Skeletal muscle tissue (tissue), 4 donors: ENCODE measurements around the gene CCL23. TPM values are rescaled to one million over a fixed set of nuclear protein-coding genes. Genes with fewer than 3 reads are reported as not detected.

Experiments used
- H3K27ac ChIP-seq: one replicate; pipeline ENCODE4 v1.7.0; 2013; ENCODE audit warnings: mild to moderate bottlenecking, low read depth, low read length, inconsistent platforms
- H3K27me3 ChIP-seq, 3 donors: one replicate each; pipeline ENCODE4 v1.7.0; 2013; ENCODE audit warnings: low read length in 3 of 3; ENCODE audit not compliant: control insufficient read depth in 3 of 3, insufficient read depth in 3 of 3
- H3K36me3 ChIP-seq, 3 donors: one replicate each; pipeline ENCODE4 v1.7.0; 2013; ENCODE audit warnings: low read length in 3 of 3; ENCODE audit not compliant: control insufficient read depth in 3 of 3, insufficient read depth in 3 of 3
- H3K4me1 ChIP-seq, 3 donors: one replicate each; pipeline ENCODE4 v1.7.0; 2013; ENCODE audit warnings: low read length in 3 of 3, mild to moderate bottlenecking in 3 of 3; ENCODE audit not compliant: control insufficient read depth in 3 of 3, insufficient read depth in 3 of 3
- H3K4me3 ChIP-seq, 3 donors: one replicate each; pipeline ENCODE4 v1.7.0; 2013; ENCODE audit warnings: low read length in 3 of 3
- H3K9ac ChIP-seq, 3 donors: one replicate each; pipeline ENCODE4 v1.7.0; 2013; ENCODE audit warnings: low read length in 3 of 3, mild to moderate bottlenecking in 3 of 3, moderate library complexity in 2 of 3, low read depth in 1 of 3
- H3K9me3 ChIP-seq, 3 donors: one replicate each; pipeline ENCODE4 v1.7.0; 2013; ENCODE audit warnings: low read length in 3 of 3; ENCODE audit not compliant: control insufficient read depth in 3 of 3
- total RNA-seq: library from RNA; depleted of rRNA; stranded (reverse); fragments of >200 nt; gene quantifications from one replicate; pipeline ENCODE4 v1.2.3, GENCODE V29; 2014
- donor health status: Osteomylitis.

The CCL23 gene
- total RNA-seq, 1 donor from 2014 or later = not detected

DNA sequence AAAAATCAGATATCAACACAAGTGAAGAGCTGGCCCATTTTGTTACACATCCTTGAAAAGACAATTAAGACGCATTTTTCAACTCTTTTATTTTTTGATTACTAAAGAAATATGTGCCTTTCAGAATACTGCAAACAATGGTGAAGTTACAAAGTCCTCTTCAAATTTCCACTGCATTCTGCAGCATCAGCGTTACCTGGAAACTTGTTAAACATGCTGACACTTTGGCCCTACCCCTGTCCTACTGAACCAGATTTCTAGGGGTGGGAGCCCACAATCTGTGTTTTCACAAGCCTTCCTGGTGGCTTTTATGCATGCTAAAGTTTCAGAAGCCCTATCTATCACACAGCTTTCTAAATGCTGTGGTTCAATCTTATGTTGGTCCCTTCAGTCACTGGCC is 26.7 kb downstream of the CCL23 start:
- Histone ChIP-seq H3K4me3 (no peak overlapping the region), H3K9ac (no peak overlapping the region), H3K4me1 (peaks cover 3 to 8% (median 3%) of the 10 kb centered on the region in 3 donors), H3K27me3 (no peaks in the 10 kb centered on the region), H3K9me3 (no peaks in the 10 kb centered on the region), H3K27ac (no peak overlapping the region), H3K36me3 (no peaks in the 10 kb centered on the region)

- Histone ChIP-seq H3K9me3 (no peaks in the 10 kb centered on the region), H3K9ac (no peak overlapping the region), H3K27ac (no peak overlapping the region), H3K4me3 (no peak overlapping the region), H3K36me3 (no peaks in the 10 kb centered on the region), H3K4me1 (peaks cover 3 to 8% (median 6%) of the 10 kb centered on the region in 3 donors), H3K27me3 (peaks cover 0 to 6% (median 0%) of the 10 kb centered on the region in 3 donors)
Measured at GRCh38 chr17:35988164-35988563, 29.6 kb downstream of the CCL23 start.

DNA sequence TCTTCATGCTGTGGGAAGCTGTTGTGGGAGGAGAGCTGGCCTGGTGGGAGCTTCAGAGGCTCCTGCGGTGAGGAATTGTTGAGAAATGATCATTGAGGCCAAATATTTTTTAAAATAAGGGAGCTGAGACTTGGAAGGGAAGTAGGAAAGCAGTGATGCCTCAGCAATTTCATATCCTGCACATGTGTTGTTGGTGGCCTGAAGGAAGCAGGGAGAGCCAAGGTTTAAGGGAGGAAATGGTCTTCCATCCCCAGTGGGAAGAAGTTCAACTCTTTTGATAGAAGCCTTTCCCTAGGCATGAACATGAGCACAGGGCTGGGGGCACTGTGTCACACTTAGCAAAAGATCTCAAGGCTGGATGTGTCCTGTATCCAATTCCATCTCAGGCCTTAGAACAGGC is 31.1 kb downstream of the CCL23 start, which contains the start of gene CCL14:
TSS of gene CCL14 (minus strand) at position 87 of the 400 bp plus-strand sequence. CDS start at position 7, 80 bp downstream.
- Histone ChIP-seq H3K4me3 (peak within 1 kb of the TSS in 2 of 3 donors; percentile 26 to 65), H3K9me3 (no peaks in the 10 kb centered on the region), H3K36me3 (no peaks in the 10 kb centered on the region), H3K27ac (peak within 1 kb of the TSS; percentile 30), H3K4me1 (peaks cover 3 to 8% (median 6%) of the 10 kb centered on the region in 3 donors), H3K9ac (no peak within 1 kb of the TSS), H3K27me3 (peaks cover 0 to 6% (median 0%) of the 10 kb centered on the region in 3 donors)

DNA sequence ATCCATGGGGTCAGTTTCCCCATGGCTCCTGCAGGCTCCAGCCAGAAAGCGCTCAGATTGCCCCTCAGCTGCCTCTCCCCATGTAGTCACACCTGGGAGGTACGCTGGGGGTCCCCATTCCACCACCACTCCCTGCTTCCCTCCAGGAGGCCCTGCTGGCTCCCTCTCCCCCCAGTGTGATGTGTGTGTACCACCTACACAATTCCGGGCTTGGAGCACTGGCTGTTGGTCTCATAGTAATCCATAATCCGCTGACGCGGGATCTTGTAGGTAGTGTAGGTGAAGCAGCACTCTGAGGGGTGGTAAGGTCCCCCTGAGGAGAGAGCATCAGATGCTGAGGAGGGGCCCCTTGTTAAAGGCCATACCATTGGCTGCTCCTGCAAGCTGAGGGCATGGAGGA is 33.6 kb downstream of the CCL23 start:
- peaks cover 0 to 6% (median 0%) of the 10 kb centered on the region in 3 donors for H3K27me3 ChIP-seq
- no peak overlapping the region for H3K27ac ChIP-seq
- peaks cover 3 to 8% (median 6%) of the 10 kb centered on the region in 3 donors for H3K4me1 ChIP-seq
- H3K4me3 ChIP-seq = peak overlapping the region in 1 of 3 donors; percentile 38
- H3K9ac ChIP-seq = no peak overlapping the region
- no peaks in the 10 kb centered on the region for H3K9me3 ChIP-seq
- no peaks in the 10 kb centered on the region for H3K36me3 ChIP-seq

GRCh38 chr17:35982409-35983191 is 35.2 kb downstream of the CCL23 start:
- H3K9ac ChIP-seq = no peak overlapping the region
- H3K9me3 ChIP-seq = no peaks in the 10 kb centered on the region
- H3K4me1 ChIP-seq = peaks cover 3 to 6% (median 4%) of the 10 kb centered on the region in 3 donors
- H3K27ac ChIP-seq = no peak overlapping the region
- H3K4me3 ChIP-seq = no peak overlapping the region
- peaks cover 0 to 6% (median 5%) of the 10 kb centered on the region in 3 donors for H3K27me3 ChIP-seq
- H3K36me3 ChIP-seq = no peaks in the 10 kb centered on the region

DNA sequence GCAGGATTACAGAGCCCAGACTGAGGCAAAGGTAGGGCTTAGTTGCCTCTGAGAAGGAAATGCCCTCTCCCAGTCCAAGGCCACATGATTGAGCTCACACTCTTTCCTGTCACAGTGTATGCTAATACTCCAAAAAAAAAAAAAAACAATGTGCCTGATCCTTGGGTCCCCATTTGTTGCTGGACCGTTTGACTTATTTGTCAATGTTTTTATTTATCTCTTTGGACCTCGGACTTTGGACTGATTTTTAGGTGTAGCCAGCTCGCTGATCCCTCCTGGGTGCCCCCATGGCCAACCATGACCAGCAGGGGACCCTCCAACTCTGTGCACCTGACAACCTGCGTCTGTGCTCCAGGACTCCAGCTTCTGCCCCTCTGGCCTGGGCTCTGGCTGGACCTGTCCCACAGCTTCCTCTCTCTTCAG is 35.9 kb downstream of the CCL23 start:
- no peaks in the 10 kb centered on the region for H3K36me3 ChIP-seq
- H3K4me1 ChIP-seq = peaks cover 0 to 3% (median 3%) of the 10 kb centered on the region in 3 donors
- no peak overlapping the region for H3K4me3 ChIP-seq
- H3K9ac ChIP-seq = no peak overlapping the region
- H3K27me3 ChIP-seq = peaks cover 0 to 6% (median 5%) of the 10 kb centered on the region in 3 donors
- no peaks in the 10 kb centered on the region for H3K9me3 ChIP-seq
- no peak overlapping the region for H3K27ac ChIP-seq

DNA sequence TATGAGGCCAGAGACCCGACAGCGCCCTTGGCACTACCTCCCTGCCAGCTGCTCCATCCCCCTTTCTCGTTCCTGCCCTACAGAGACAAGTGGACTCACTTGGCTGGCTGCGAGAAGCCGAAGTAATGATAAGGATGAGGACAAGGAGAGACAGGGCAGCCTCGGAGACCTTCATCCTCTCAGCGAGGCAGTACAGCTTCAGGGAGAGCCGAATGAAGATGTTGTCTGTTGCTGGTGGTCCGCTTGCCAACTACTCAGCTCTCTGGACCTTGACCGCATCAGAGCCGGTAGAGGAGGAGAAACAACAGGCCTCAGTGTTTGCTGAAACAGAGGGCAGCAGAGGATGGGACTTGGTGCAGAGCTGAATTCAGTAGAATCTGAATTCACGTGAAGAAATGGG is 36.5 kb downstream of the CCL23 start, which contains the start of gene CCL16:
TSS of gene CCL16 (minus strand) at position 252 of the 400 bp plus-strand sequence. CDS start at position 175, 77 bp downstream.
- no peak within 1 kb of the TSS for H3K27ac ChIP-seq
- no peaks in the 10 kb centered on the region for H3K9me3 ChIP-seq
- H3K9ac ChIP-seq = no peak within 1 kb of the TSS
- H3K36me3 ChIP-seq = no peaks in the 10 kb centered on the region
- peaks cover 0 to 6% (median 5%) of the 10 kb centered on the region in 3 donors for H3K27me3 ChIP-seq
- peaks cover 0 to 3% (median 0%) of the 10 kb centered on the region in 3 donors for H3K4me1 ChIP-seq
- H3K4me3 ChIP-seq = no peak within 1 kb of the TSS

- no peaks in the 10 kb centered on the region for H3K9me3 ChIP-seq
Measured at GRCh38 chr17:35978346-35978745, 39.4 kb downstream of the CCL23 start.

DNA sequence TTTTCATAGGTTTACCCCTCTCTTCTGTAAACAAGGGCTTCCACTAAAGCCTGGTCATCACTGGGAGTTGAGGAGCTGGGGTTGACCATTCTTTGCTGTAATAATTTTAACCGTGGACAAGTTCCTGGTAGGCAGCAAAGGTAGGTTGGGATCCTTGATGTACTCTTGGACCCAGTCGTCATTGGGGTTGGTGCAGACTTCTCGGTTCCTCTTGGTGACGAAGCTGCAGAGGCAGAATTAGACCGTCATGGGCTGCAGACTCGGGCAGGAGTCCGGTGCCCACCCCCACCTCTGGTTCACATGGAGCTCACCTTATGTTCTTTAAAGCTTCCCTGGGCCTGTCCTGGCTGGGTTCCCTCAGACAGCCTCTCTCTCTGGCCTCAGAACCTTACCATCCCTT is 40.3 kb downstream of the CCL23 start:
- H3K4me3 ChIP-seq = no peak overlapping the region
- no peaks in the 10 kb centered on the region for H3K36me3 ChIP-seq
- no peak overlapping the region for H3K9ac ChIP-seq
- H3K27me3 ChIP-seq = peaks cover 0 to 5% (median 0%) of the 10 kb centered on the region in 3 donors
- H3K9me3 ChIP-seq = no peaks in the 10 kb centered on the region
- peaks cover 0 to 10% (median 3%) of the 10 kb centered on the region in 3 donors for H3K4me1 ChIP-seq
- no peak overlapping the region for H3K27ac ChIP-seq

More at GRCh38 chr17:35978346-35978745, 39.4 kb downstream of the CCL23 start:
- Histone ChIP-seq H3K27me3 (peaks cover 0 to 5% (median 0%) of the 10 kb centered on the region in 3 donors), H3K9ac (no peak overlapping the region), H3K4me3 (no peak overlapping the region), H3K4me1 (peaks cover 0 to 6% (median 0%) of the 10 kb centered on the region in 3 donors), H3K27ac (no peak overlapping the region), H3K36me3 (no peaks in the 10 kb centered on the region)
